Peyer's patch (tissue), 4 donors: Measurements from ENCODE around the gene FKBP14.
A peak's percentile ranks its signal among the peaks of the same experiment; 100 is the strongest.

Experiments
- POLR2A ChIP-seq, 2 donors: fragments of 450-650 bp; IDR thresholded peaks; one replicate each; pipeline ENCODE4 v1.5.1; 2017; ENCODE audit warnings: antibody characterized with exemption in 2 of 2, mild to moderate bottlenecking in 2 of 2, moderate library complexity in 2 of 2
- TF ChIP-seq, protein P1 (sequence below), 6 experiments: fragments of 450-650 bp in 4 of 6; fragments of 200-600 bp in 2 of 6; sonication (generic) in 1 of 6; IDR thresholded peaks; one replicate each; pipeline ENCODE4 v1.5.1; 2017 to 2019; ENCODE audit warnings: antibody characterized with exemption in 6 of 6, mild to moderate bottlenecking in 3 of 6, moderate library complexity in 1 of 6

DNA sequence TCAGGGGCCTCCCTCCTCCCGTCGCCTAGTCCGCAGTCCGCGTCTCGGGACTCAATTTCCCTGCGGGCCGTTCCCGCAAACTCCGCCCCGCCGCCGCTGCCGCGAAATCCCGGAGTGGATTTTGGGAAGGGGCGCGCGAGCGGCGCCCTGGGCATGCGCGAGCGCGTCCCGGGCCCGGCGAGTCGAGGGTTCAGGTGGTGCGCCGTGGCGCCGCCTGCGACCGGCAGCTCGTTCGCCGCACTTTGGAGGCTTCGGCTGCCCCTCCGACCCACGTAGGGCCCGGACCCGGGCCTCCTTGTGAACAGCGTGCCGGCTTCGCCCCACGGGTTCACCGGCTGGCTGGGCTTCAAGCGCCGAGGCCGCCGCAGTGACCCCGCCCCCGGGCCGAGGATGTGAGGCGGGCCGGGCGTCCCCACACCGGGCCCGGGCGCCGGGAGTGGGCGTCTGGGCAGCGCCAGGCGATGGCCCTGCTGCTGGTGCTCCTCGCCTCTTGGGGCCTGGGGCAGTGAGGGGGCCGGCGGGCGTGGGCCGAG, 1.8 kb upstream of the FKBP14 start, which contains the start of gene PLEKHA8:
- TF ChIP-seq POLR2A (IDR thresholded peaks at IDR 0.05): peak; percentile 69 to 75
- TF ChIP-seq, protein P1, sequence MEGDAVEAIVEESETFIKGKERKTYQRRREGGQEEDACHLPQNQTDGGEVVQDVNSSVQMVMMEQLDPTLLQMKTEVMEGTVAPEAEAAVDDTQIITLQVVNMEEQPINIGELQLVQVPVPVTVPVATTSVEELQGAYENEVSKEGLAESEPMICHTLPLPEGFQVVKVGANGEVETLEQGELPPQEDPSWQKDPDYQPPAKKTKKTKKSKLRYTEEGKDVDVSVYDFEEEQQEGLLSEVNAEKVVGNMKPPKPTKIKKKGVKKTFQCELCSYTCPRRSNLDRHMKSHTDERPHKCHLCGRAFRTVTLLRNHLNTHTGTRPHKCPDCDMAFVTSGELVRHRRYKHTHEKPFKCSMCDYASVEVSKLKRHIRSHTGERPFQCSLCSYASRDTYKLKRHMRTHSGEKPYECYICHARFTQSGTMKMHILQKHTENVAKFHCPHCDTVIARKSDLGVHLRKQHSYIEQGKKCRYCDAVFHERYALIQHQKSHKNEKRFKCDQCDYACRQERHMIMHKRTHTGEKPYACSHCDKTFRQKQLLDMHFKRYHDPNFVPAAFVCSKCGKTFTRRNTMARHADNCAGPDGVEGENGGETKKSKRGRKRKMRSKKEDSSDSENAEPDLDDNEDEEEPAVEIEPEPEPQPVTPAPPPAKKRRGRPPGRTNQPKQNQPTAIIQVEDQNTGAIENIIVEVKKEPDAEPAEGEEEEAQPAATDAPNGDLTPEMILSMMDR (IDR thresholded peaks at IDR 0.05): peak in 2 of 6 experiments; percentile 20 to 21
